Sigmoid colon (tissue), 4 donors: ENCODE measurements around the gene CLDN10.

ENCODE experiments used
- CTCF ChIP-seq, 4 experiments: fragments of 450-650 bp in 3 of 4; fragments of 200-600 bp in 1 of 4; IDR thresholded peaks; one replicate each; pipeline ENCODE4 v1.5.1; 2016 to 2019; ENCODE audit warnings: antibody characterized with exemption in 4 of 4, mild to moderate bottlenecking in 3 of 4, moderate library complexity in 2 of 4
- EP300 ChIP-seq, 4 donors: sonication (generic); formaldehyde crosslinking; IDR thresholded peaks; one replicate each; pipeline ENCODE4 v1.6.1; 2017; ENCODE audit warnings: antibody characterized with exemption in 4 of 4

DNA sequence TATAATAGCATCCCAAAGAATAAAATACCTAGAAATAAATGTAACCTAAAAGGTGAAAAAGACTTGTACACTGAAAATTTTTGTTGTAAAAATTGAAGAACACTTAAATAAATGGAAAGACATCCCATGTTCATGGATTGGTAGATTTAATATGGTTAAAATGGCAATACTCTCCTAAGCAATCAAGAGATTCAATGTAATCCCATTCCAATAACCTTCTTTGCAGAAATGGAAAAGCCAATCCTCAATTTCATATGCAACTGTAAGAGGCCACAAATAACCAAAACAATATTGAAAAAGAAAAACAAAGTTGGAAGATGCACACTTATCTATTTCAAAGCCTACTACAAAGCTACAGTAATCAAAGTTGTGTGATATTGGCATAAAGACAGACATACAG is 74.2 kb downstream of the CLDN10 start:
- TF ChIP-seq CTCF (IDR thresholded peaks at IDR 0.05): no peak
- no peak for TF ChIP-seq EP300 (IDR thresholded peaks at IDR 0.05)
